Measurements from ENCODE around the gene FNDC3B.

The FNDC3B gene

DNA sequence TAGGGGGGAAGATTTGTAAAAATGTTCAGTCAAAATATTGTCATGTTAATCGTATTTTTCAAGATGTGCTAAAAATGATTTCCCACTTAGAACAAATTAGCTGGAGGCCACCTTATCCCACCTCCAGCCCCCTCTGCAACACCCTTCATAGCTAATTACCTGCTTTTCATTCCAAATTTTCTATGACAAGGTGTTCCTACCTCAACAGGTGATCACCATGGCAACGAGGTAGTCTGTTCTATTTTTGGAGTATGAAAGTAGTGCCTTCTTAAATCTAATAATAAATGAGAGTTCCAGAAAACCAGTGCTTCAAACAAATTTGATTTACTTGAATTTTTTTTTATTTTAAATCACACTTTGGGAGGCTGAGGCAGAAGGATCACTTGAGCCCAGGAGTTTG, 149.8 kb downstream of the FNDC3B start:
- ChIA-PET CTCF (interaction anchor here (0.6 kb wide), 1 partner anchor 28 kb away, joined by 3 read pairs; no protein-coding TSS in a partner anchor), POLR2A (no interaction called here)
- WGBS (ENCODE audit: insufficient coverage): no CpG with 5 or more reads among the region's 2 CpGs
- H3K4me3 ChIP-seq (ENCODE audit: control insufficient read depth in 1 of 7, extremely low read depth in 1 of 7, insufficient read depth in 4 of 7, low read depth in 2 of 7, low read length in 6 of 7): no peak overlapping the region
- no peak overlapping the region for H3K27ac ChIP-seq (ENCODE audit: insufficient read depth in 1 of 2, low read depth in 1 of 2, low read length in 2 of 2, poor library complexity in 1 of 2, severe bottlenecking in 2 of 2)
- no peaks in the 10 kb centered on the region for H3K9me3 ChIP-seq (ENCODE audit: control extremely low read depth in 1 of 5, control insufficient read depth in 4 of 5, insufficient read depth in 2 of 5, low read depth in 1 of 5, low read length in 4 of 5)
- H3K27me3 ChIP-seq (replicated peaks in 2 of 5; ENCODE audit: control insufficient read depth in 4 of 5, insufficient read depth in 5 of 5, low read length in 4 of 5): no peaks in the 10 kb centered on the region
- peaks cover 0 to 4% (median 3%) of the 10 kb centered on the region in 4 experiments for H3K4me1 ChIP-seq (ENCODE audit: control extremely low read depth in 1 of 4, control insufficient read depth in 4 of 4, insufficient read depth in 4 of 4, low read length in 3 of 4)
- H3K36me3 ChIP-seq (ENCODE audit: control insufficient read depth in 4 of 4, insufficient read depth in 4 of 4, low read length in 3 of 4): peaks cover 0 to 5% (median 0%) of the 10 kb centered on the region in 4 experiments
- no peak for DNase-seq

DNA sequence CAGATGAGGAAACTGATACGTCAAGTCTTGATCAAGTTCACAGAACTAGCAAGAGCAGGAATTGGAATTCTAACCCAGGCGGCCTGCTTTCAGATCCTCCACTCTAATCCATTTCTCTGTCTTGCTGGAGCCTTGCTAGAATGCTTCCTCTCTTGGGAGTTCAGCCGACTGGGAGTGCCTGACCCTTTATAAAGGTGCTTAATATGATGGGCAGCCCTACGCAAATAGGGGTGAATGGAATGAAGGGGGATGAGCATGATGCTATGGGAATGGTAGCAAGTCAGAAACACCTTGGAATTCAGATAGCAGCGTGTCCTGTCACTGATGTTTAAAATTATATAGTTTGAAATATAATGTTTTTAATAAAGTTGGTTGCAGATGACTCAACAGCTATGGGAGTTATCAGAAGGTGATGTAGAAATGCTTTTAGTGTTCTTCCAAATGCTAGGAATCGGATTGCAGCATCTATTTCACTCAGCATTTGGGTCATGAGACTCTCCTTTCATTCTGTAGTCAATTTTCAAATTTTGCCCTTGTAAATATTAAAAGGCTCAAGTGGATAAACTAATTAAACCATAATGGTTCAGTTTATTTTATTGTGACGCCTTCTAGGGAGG, 150.7 kb downstream of the FNDC3B start:
- Histone ChIP-seq H3K4me3 (ENCODE audit: control insufficient read depth in 1 of 7, extremely low read depth in 1 of 7, insufficient read depth in 4 of 7, low read depth in 2 of 7, low read length in 6 of 7) (no peak overlapping the region), H3K4me1 (ENCODE audit: control extremely low read depth in 1 of 4, control insufficient read depth in 4 of 4, insufficient read depth in 4 of 4, low read length in 3 of 4) (peaks cover 0 to 5% (median 4%) of the 10 kb centered on the region in 4 experiments), H3K36me3 (ENCODE audit: control insufficient read depth in 4 of 4, insufficient read depth in 4 of 4, low read length in 3 of 4) (no peaks in the 10 kb centered on the region), H3K9me3 (ENCODE audit: control extremely low read depth in 1 of 5, control insufficient read depth in 4 of 5, insufficient read depth in 2 of 5, low read depth in 1 of 5, low read length in 4 of 5) (no peaks in the 10 kb centered on the region), H3K27me3 (replicated peaks in 2 of 5; ENCODE audit: control insufficient read depth in 4 of 5, insufficient read depth in 5 of 5, low read length in 4 of 5) (no peaks in the 10 kb centered on the region), H3K27ac (ENCODE audit: insufficient read depth in 1 of 2, low read depth in 1 of 2, low read length in 2 of 2, poor library complexity in 1 of 2, severe bottlenecking in 2 of 2) (no peak overlapping the region)
- WGBS (ENCODE audit: insufficient coverage): 94% methylated on average over 3 of the region's 7 CpGs
- ChIA-PET POLR2A (no interaction called here), CTCF (no interaction called here)
- no peak for DNase-seq

- Histone ChIP-seq H3K4me3 (ENCODE audit: control insufficient read depth in 1 of 7, extremely low read depth in 1 of 7, insufficient read depth in 4 of 7, low read depth in 2 of 7, low read length in 6 of 7) (no peak overlapping the region), H3K27me3 (replicated peaks in 2 of 5; ENCODE audit: control insufficient read depth in 4 of 5, insufficient read depth in 5 of 5, low read length in 4 of 5) (no peaks in the 10 kb centered on the region), H3K36me3 (ENCODE audit: control insufficient read depth in 4 of 4, insufficient read depth in 4 of 4, low read length in 3 of 4) (no peaks in the 10 kb centered on the region), H3K27ac (ENCODE audit: insufficient read depth in 1 of 2, low read depth in 1 of 2, low read length in 2 of 2, poor library complexity in 1 of 2, severe bottlenecking in 2 of 2) (no peak overlapping the region), H3K9me3 (ENCODE audit: control extremely low read depth in 1 of 5, control insufficient read depth in 4 of 5, insufficient read depth in 2 of 5, low read depth in 1 of 5, low read length in 4 of 5) (no peaks in the 10 kb centered on the region), H3K4me1 (ENCODE audit: control extremely low read depth in 1 of 4, control insufficient read depth in 4 of 4, insufficient read depth in 4 of 4, low read length in 3 of 4) (peaks cover 0 to 7% (median 5%) of the 10 kb centered on the region in 4 experiments)
- ChIA-PET CTCF (no interaction called here), POLR2A (no interaction called here)
- no peak for DNase-seq
- WGBS (ENCODE audit: insufficient coverage): 96% methylated on average over 3 of the region's 3 CpGs
Measured at GRCh38 chr3:172190980-172191379, 151.6 kb downstream of the FNDC3B start.

GRCh38 chr3:172191629-172192028, 152.3 kb downstream of the FNDC3B start:
- Histone ChIP-seq H3K36me3 (ENCODE audit: control insufficient read depth in 4 of 4, insufficient read depth in 4 of 4, low read length in 3 of 4) (no peaks in the 10 kb centered on the region), H3K27ac (ENCODE audit: insufficient read depth in 1 of 2, low read depth in 1 of 2, low read length in 2 of 2, poor library complexity in 1 of 2, severe bottlenecking in 2 of 2) (no peak overlapping the region), H3K27me3 (replicated peaks in 2 of 5; ENCODE audit: control insufficient read depth in 4 of 5, insufficient read depth in 5 of 5, low read length in 4 of 5) (no peaks in the 10 kb centered on the region), H3K9me3 (ENCODE audit: control extremely low read depth in 1 of 5, control insufficient read depth in 4 of 5, insufficient read depth in 2 of 5, low read depth in 1 of 5, low read length in 4 of 5) (no peaks in the 10 kb centered on the region), H3K4me1 (ENCODE audit: control extremely low read depth in 1 of 4, control insufficient read depth in 4 of 4, insufficient read depth in 4 of 4, low read length in 3 of 4) (peaks cover 0 to 7% (median 5%) of the 10 kb centered on the region in 4 experiments), H3K4me3 (ENCODE audit: control insufficient read depth in 1 of 7, extremely low read depth in 1 of 7, insufficient read depth in 4 of 7, low read depth in 2 of 7, low read length in 6 of 7) (no peak overlapping the region)
- CTCF ChIA-PET: no interaction called here
- POLR2A ChIA-PET: no interaction called here
- DNase-seq: no peak
- WGBS (ENCODE audit: insufficient coverage): 100% methylated on average over 1 of the region's 4 CpGs

GRCh38 chr3:172192830-172193415, 153.5 kb downstream of the FNDC3B start:
- no peak for DNase-seq
- ChIA-PET CTCF (no interaction called here), POLR2A (no interaction called here)
- Histone ChIP-seq H3K9me3 (ENCODE audit: control extremely low read depth in 1 of 5, control insufficient read depth in 4 of 5, insufficient read depth in 2 of 5, low read depth in 1 of 5, low read length in 4 of 5) (no peaks in the 10 kb centered on the region), H3K4me1 (ENCODE audit: control extremely low read depth in 1 of 4, control insufficient read depth in 4 of 4, insufficient read depth in 4 of 4, low read length in 3 of 4) (peaks cover 0 to 7% (median 5%) of the 10 kb centered on the region in 4 experiments), H3K36me3 (ENCODE audit: control insufficient read depth in 4 of 4, insufficient read depth in 4 of 4, low read length in 3 of 4) (no peaks in the 10 kb centered on the region), H3K4me3 (ENCODE audit: control insufficient read depth in 1 of 7, extremely low read depth in 1 of 7, insufficient read depth in 4 of 7, low read depth in 2 of 7, low read length in 6 of 7) (no peak overlapping the region), H3K27ac (ENCODE audit: insufficient read depth in 1 of 2, low read depth in 1 of 2, low read length in 2 of 2, poor library complexity in 1 of 2, severe bottlenecking in 2 of 2) (no peak overlapping the region), H3K27me3 (replicated peaks in 2 of 5; ENCODE audit: control insufficient read depth in 4 of 5, insufficient read depth in 5 of 5, low read length in 4 of 5) (no peaks in the 10 kb centered on the region)
- 100% methylated on average over 1 of the region's 3 CpGs for WGBS (ENCODE audit: insufficient coverage)

DNA sequence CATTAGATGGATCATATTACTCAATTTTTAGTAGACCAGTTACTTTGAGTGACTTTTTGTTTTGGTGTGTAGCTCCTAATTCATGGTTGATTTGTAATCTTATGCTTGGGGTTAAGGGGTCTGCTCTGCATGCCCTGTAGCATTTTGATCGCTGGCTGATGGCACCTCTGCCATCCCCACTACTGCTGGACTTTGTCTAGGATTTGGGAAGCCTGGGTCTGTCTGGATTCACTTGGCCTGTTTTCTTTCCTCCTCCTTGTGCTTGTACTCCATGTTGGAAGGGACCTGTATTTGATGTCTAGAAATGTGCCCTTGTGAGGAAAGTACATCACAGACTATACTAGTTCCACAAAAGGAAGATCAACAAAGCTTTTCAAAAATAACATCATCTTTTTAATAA, 154.1 kb downstream of the FNDC3B start:
- POLR2A ChIA-PET: no interaction called here
- 100% methylated on average over 1 of the region's 1 CpG for WGBS (ENCODE audit: insufficient coverage)

GRCh38 chr3:172194702-172195406, 155.5 kb downstream of the FNDC3B start:
- no peak overlapping the region for H3K4me3 ChIP-seq (ENCODE audit: control insufficient read depth in 1 of 7, extremely low read depth in 1 of 7, insufficient read depth in 4 of 7, low read depth in 2 of 7, low read length in 6 of 7)
- peak; percentile 42 to 85 (median 81) for DNase-seq
- ChIA-PET POLR2A (no interaction called here), CTCF (interaction anchor here (0.7 to 1.8 kb wide), 3 partner anchors 8 to 68 kb away, joined by 3 to 5 read pairs (median 3); no protein-coding TSS in a partner anchor)
- WGBS (ENCODE audit: insufficient coverage): no CpG with 5 or more reads among the region's 4 CpGs
- peaks cover 0 to 7% (median 5%) of the 10 kb centered on the region in 4 experiments for H3K4me1 ChIP-seq (ENCODE audit: control extremely low read depth in 1 of 4, control insufficient read depth in 4 of 4, insufficient read depth in 4 of 4, low read length in 3 of 4)
- H3K36me3 ChIP-seq (ENCODE audit: control insufficient read depth in 4 of 4, insufficient read depth in 4 of 4, low read length in 3 of 4): peaks cover 0 to 5% (median 1%) of the 10 kb centered on the region in 4 experiments
- H3K27me3 ChIP-seq (replicated peaks in 2 of 5; ENCODE audit: control insufficient read depth in 4 of 5, insufficient read depth in 5 of 5, low read length in 4 of 5): no peaks in the 10 kb centered on the region
- peak overlapping the region in 1 of 2 experiments; percentile 34 for H3K27ac ChIP-seq (ENCODE audit: insufficient read depth in 1 of 2, low read depth in 1 of 2, low read length in 2 of 2, poor library complexity in 1 of 2, severe bottlenecking in 2 of 2)
- H3K9me3 ChIP-seq (ENCODE audit: control extremely low read depth in 1 of 5, control insufficient read depth in 4 of 5, insufficient read depth in 2 of 5, low read depth in 1 of 5, low read length in 4 of 5): no peaks in the 10 kb centered on the region

More for the DNA sequence above, 154.1 kb downstream of the FNDC3B start:
- peak in 2 of 3 donors; percentile 12 to 22 for DNase-seq
- H3K4me3 ChIP-seq (ENCODE audit: control insufficient read depth in 1 of 7, extremely low read depth in 1 of 7, insufficient read depth in 4 of 7, low read depth in 2 of 7, low read length in 6 of 7): no peak overlapping the region
- CTCF ChIA-PET: no interaction called here
- H3K9me3 ChIP-seq (ENCODE audit: control extremely low read depth in 1 of 5, control insufficient read depth in 4 of 5, insufficient read depth in 2 of 5, low read depth in 1 of 5, low read length in 4 of 5): no peaks in the 10 kb centered on the region
- H3K27ac ChIP-seq (ENCODE audit: insufficient read depth in 1 of 2, low read depth in 1 of 2, low read length in 2 of 2, poor library complexity in 1 of 2, severe bottlenecking in 2 of 2): no peak overlapping the region
- peaks cover 0 to 7% (median 5%) of the 10 kb centered on the region in 4 experiments for H3K4me1 ChIP-seq (ENCODE audit: control extremely low read depth in 1 of 4, control insufficient read depth in 4 of 4, insufficient read depth in 4 of 4, low read length in 3 of 4)
- H3K27me3 ChIP-seq (replicated peaks in 2 of 5; ENCODE audit: control insufficient read depth in 4 of 5, insufficient read depth in 5 of 5, low read length in 4 of 5): no peaks in the 10 kb centered on the region
- peaks cover 0 to 2% (median under 1%) of the 10 kb centered on the region in 4 experiments for H3K36me3 ChIP-seq (ENCODE audit: control insufficient read depth in 4 of 4, insufficient read depth in 4 of 4, low read length in 3 of 4)
